Thoracic aorta (tissue), 2 donors: ENCODE data around the gene C1QTNF5. TPM values are rescaled to one million over a fixed set of nuclear protein-coding genes. Genes with fewer than 3 reads are reported as not detected.

Source experiments
- ATAC-seq: fragments of 150-250 bp; one replicate; pipeline ENCODE4 v1.8.0; 2017; ENCODE audit warnings: low read depth; ENCODE audit not compliant: insufficient number of reproducible peaks, low FRiP score
- DNase-seq: peaks from one replicate; pipeline ENCODE4 v3.0.0-alpha.2; 2020; ENCODE audit warnings: low spot score
- H3K27ac ChIP-seq, 2 donors: fragments of 200-600 bp; sonication (generic); 1 replicate in 1 of 2; 2 replicates in 1 of 2; pipeline ENCODE4 v1.5.1; 2016; ENCODE audit warnings: mild to moderate bottlenecking in 2 of 2, moderate library complexity in 2 of 2
- H3K27me3 ChIP-seq: fragments of 200-600 bp; sonication (generic); replicated peaks from 2 replicates; pipeline ENCODE4 v1.6.0; 2016; ENCODE audit warnings: mild to moderate bottlenecking; ENCODE audit not compliant: insufficient read depth
- H3K36me3 ChIP-seq: fragments of 200-600 bp; sonication (generic); one replicate; pipeline ENCODE4 v1.5.1; 2016
- H3K4me1 ChIP-seq, 2 donors: fragments of 200-600 bp; sonication (generic); 1 replicate in 1 of 2; 2 replicates in 1 of 2; pipeline versions ENCODE4 v1.5.1 to v1.6.0; 2016; ENCODE audit warnings: low read depth in 2 of 2, mild to moderate bottlenecking in 1 of 2; ENCODE audit not compliant: control insufficient read depth in 1 of 2
- H3K4me3 ChIP-seq: fragments of 200-600 bp; sonication (generic); 2 replicates; pipeline ENCODE4 v1.5.1; 2016; ENCODE audit warnings: mild to moderate bottlenecking
- H3K9me3 ChIP-seq: fragments of 200-600 bp; sonication (generic); 2 replicates; pipeline ENCODE4 v1.5.1; 2016
- total RNA-seq, 2 donors: library from RNA; depleted of rRNA; stranded (reverse); fragments of >200 nt; gene quantifications; one replicate each; pipeline versions ENCODE4 v1.1.0 to v1.2.3, GENCODE V29; 2016
- TF ChIP-seq, protein P1 (sequence below): fragments of 200-600 bp; sonication (generic); IDR thresholded peaks from one replicate; pipeline ENCODE4 v1.5.1; 2019; ENCODE audit warnings: antibody characterized with exemption

C1QTNF5 gene
- total RNA-seq, 2 donors from 2014 or later = 53.2 to 98.2 TPM

DNA sequence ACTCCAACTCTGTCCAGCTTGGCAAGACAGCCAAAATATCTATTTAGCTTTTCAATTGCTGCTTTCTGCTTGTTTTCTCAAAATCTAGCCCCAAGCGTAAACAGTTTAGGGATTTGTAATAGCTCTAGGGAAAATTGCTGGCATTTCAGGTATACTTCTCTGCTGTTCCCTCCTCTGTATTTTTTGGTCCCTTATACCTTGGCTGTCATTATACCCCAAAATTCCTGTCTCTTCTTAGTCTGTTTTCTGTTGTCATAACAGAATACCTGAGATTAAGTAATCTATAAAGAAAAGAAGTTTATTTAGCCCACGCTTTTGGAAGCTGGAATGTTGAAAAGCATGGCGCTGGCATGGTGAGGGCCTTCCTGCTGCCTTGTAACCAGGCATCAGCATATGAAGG lies 47.2 kb downstream of the C1QTNF5 start:
- no peak for DNase-seq
- TF ChIP-seq, protein P1, sequence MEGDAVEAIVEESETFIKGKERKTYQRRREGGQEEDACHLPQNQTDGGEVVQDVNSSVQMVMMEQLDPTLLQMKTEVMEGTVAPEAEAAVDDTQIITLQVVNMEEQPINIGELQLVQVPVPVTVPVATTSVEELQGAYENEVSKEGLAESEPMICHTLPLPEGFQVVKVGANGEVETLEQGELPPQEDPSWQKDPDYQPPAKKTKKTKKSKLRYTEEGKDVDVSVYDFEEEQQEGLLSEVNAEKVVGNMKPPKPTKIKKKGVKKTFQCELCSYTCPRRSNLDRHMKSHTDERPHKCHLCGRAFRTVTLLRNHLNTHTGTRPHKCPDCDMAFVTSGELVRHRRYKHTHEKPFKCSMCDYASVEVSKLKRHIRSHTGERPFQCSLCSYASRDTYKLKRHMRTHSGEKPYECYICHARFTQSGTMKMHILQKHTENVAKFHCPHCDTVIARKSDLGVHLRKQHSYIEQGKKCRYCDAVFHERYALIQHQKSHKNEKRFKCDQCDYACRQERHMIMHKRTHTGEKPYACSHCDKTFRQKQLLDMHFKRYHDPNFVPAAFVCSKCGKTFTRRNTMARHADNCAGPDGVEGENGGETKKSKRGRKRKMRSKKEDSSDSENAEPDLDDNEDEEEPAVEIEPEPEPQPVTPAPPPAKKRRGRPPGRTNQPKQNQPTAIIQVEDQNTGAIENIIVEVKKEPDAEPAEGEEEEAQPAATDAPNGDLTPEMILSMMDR = no peak
- H3K4me1 ChIP-seq = peaks cover 2 to 12% of the 10 kb centered on the region in 2 donors
- no peaks in the 10 kb centered on the region for H3K27me3 ChIP-seq
- H3K36me3 ChIP-seq = peaks cover 11% of the 10 kb centered on the region
- ATAC-seq = no peak
- no peak overlapping the region for H3K4me3 ChIP-seq
- H3K27ac ChIP-seq = no peak overlapping the region
- no peaks in the 10 kb centered on the region for H3K9me3 ChIP-seq

DNA sequence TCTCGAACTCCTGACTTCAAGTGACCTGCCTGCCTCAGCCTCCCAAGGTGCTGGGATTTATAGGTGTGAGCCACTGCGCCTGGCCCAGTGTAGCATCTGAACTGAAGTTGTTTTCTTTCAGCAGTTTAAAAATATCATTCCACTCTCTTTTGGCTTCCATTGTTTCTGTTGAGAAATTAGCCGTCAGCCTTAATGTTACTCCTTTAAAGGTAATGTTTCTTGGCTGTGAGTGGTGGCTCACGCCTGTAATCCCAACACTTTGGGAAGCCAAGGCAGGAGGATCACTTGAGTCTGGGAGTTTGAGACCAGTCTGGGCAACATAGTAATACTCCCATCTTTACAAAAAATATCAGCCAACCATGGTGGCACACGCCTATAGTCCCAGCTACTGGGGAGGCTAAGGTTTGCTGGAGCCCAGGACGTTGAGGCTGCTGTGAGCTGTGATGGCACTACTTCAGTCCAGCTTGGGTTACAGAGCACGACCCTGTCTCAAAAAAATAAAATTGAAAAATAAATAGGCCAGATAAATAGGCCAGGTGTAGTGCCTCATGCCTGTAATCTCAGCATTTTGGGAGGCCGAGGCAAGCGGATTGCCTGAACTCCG lies 49.7 kb downstream of the C1QTNF5 start:
- H3K4me1 ChIP-seq = no peaks in the 10 kb centered on the region
- no peaks in the 10 kb centered on the region for H3K9me3 ChIP-seq
- ATAC-seq (no peak), DNase-seq (no peak)
- H3K27ac ChIP-seq = no peak overlapping the region
- H3K36me3 ChIP-seq = peaks cover 13% of the 10 kb centered on the region
- TF ChIP-seq, protein P1 = no peak
- no peak overlapping the region for H3K4me3 ChIP-seq
- no peaks in the 10 kb centered on the region for H3K27me3 ChIP-seq

Other genes with a start within 250 kb of the C1QTNF5 start
- gene DPAGT1, start 239.0 kb downstream of the C1QTNF5 start, total RNA-seq = 10 to 100 TPM; 21.4 to 44.3 TPM
- gene C2CD2L, start 233.5 kb downstream of the C1QTNF5 start, total RNA-seq = 10 to 100 TPM; 10.0 to 13.4 TPM
- 10 to 100 TPM; 13.4 to 34.7 TPM for gene HINFP, start 219.3 kb downstream of the C1QTNF5 start, total RNA-seq
- gene ABCG4, start 191.8 kb downstream of the C1QTNF5 start, total RNA-seq = 1 to 10 TPM in 1 of 2 donors, not detected in 1; 1.6 TPM
- 10 to 100 TPM; 18.9 to 20.2 TPM for gene NLRX1, start 172.2 kb downstream of the C1QTNF5 start, total RNA-seq
- gene NHERF4, start 155.4 kb downstream of the C1QTNF5 start, total RNA-seq = under 1 TPM in 1 of 2 donors, not detected in 1; 0.41 TPM
- 10 to 100 TPM; 21.0 to 23.2 TPM for gene CBL, start 134.5 kb downstream of the C1QTNF5 start, total RNA-seq
- gene MCAM, start 23.8 kb downstream of the C1QTNF5 start, total RNA-seq = 1,000 to 10,000 TPM; 3,387 to 6,698 TPM
- gene RNF26, start 6.4 kb downstream of the C1QTNF5 start, total RNA-seq = 10 to 100 TPM; 11.0 to 12.1 TPM
- under 1 TPM in 1 of 2 donors, not detected in 1; 0.27 TPM for gene MFRP, start 5.8 kb upstream of the C1QTNF5 start, total RNA-seq
- 1 to 10 TPM in 1 of 2 donors, under 1 TPM in 1; 0.68 to 2.1 TPM for gene USP2, start 40.8 kb upstream of the C1QTNF5 start, total RNA-seq
- gene THY1, start 82.3 kb upstream of the C1QTNF5 start, total RNA-seq = 10 to 100 TPM; 12.0 to 15.4 TPM